Measurements from ENCODE around the gene PEX11B. TPM values are rescaled to one million over a fixed set of nuclear protein-coding genes. Genes with fewer than 3 reads are reported as not detected.

Gene PEX11B
- total and polyA plus RNA-seq, 8 donors: 10.7 to 21.9 (median 12.5) TPM

DNA sequence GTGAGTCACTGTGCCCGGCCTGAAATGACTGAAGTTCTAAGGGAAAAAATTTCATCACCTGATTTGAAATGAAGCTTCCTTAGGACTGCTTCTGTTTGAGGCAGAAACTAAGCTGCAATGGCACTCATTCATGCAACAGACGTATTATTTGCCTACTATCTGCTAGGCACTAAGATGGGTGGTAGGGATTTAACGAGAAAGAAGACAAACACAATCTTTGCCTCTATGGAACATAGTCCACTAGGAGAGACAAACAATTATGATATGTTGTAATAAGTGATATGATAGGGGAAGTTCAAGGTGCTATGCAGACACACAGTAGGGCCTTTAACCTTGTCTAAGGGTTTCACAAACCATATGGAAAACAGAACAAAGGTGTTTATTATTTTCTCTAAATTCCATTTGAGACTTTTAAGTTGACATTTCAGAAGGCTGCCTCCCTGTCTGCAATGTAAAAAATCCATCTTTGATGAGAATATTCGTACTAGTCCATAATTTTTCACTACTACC lies 28.0 kb upstream of the PEX11B start:
- H3K27ac ChIP-seq: no peak overlapping the region
- H3K36me3 ChIP-seq: no peaks in the 10 kb centered on the region
- TF ChIP-seq, protein P1, sequence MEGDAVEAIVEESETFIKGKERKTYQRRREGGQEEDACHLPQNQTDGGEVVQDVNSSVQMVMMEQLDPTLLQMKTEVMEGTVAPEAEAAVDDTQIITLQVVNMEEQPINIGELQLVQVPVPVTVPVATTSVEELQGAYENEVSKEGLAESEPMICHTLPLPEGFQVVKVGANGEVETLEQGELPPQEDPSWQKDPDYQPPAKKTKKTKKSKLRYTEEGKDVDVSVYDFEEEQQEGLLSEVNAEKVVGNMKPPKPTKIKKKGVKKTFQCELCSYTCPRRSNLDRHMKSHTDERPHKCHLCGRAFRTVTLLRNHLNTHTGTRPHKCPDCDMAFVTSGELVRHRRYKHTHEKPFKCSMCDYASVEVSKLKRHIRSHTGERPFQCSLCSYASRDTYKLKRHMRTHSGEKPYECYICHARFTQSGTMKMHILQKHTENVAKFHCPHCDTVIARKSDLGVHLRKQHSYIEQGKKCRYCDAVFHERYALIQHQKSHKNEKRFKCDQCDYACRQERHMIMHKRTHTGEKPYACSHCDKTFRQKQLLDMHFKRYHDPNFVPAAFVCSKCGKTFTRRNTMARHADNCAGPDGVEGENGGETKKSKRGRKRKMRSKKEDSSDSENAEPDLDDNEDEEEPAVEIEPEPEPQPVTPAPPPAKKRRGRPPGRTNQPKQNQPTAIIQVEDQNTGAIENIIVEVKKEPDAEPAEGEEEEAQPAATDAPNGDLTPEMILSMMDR (IDR thresholded peaks at IDR 0.05): no peak
- H3K9me3 ChIP-seq: no peaks in the 10 kb centered on the region
- H3K4me1 ChIP-seq: no peaks in the 10 kb centered on the region
- intact Hi-C loops (cut with DNase I): no loop called here
- no peak overlapping the region for H3K4me3 ChIP-seq
- FAIRE-seq: no peak
- H3K27me3 ChIP-seq: no peaks in the 10 kb centered on the region
- no peak for DNase-seq
- no peak for ATAC-seq
- WGBS, 2 donors: 85 to 87% methylated on average over 4 of the region's 4 CpGs

DNA sequence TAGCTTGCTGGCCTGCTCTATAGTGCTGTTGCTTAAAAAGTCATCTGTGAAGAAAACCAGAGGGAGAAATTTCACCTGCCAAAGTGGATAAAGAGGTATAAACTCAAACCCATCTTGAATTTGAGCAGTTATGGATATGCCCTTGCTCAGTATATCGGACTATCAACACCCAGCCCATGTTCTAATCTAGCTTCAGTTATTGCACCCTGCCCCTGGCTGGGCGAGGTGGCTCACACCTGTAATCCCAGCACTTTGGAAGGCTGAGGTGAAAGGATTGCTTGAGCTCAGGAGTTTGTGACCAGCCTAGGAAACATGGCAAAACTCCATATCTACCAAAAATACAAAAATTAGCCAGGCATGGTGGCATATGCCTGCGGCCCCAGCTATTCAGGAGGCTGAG lies 26.0 kb upstream of the PEX11B start:
- DNase-seq (no peak), ATAC-seq (no peak), FAIRE-seq (no peak)
- no peaks in the 10 kb centered on the region for H3K36me3 ChIP-seq
- intact Hi-C loops (cut with DNase I): no loop called here
- H3K27me3 ChIP-seq: no peaks in the 10 kb centered on the region
- no peaks in the 10 kb centered on the region for H3K9me3 ChIP-seq
- H3K27ac ChIP-seq: no peak overlapping the region
- WGBS, 2 donors: 81 to 95% methylated on average over 3 of the region's 3 CpGs
- no peak overlapping the region for H3K4me3 ChIP-seq
- no peaks in the 10 kb centered on the region for H3K4me1 ChIP-seq
- TF ChIP-seq, protein P1 (IDR thresholded peaks at IDR 0.05): no peak

- no peak overlapping the region for H3K4me3 ChIP-seq
- FAIRE-seq: no peak
Observed at GRCh38 chr1:145942871-145943270, 24.4 kb upstream of the PEX11B start.

GRCh38 chr1:145942405-145942804 lies 23.9 kb upstream of the PEX11B start:
- DNase-seq (peak in 1 of 6 donors; percentile 12), FAIRE-seq (no peak), ATAC-seq (no peak)
- TF ChIP-seq, protein P1 (IDR thresholded peaks at IDR 0.05): no peak
- no peak overlapping the region for H3K4me3 ChIP-seq
- no peaks in the 10 kb centered on the region for H3K9me3 ChIP-seq
- H3K27me3 ChIP-seq: no peaks in the 10 kb centered on the region
- no peak overlapping the region for H3K27ac ChIP-seq
- H3K4me1 ChIP-seq: no peaks in the 10 kb centered on the region
- H3K36me3 ChIP-seq: no peaks in the 10 kb centered on the region
- intact Hi-C loops (cut with DNase I): no loop called here
- 84 to 85% methylated on average over 4 of the region's 4 CpGs for WGBS, 2 donors

More at GRCh38 chr1:145942871-145943270, 24.4 kb upstream of the PEX11B start:
- WGBS, 2 donors: 84 to 85% methylated on average over 6 of the region's 6 CpGs
- Histone ChIP-seq H3K36me3 (no peaks in the 10 kb centered on the region), H3K9me3 (no peaks in the 10 kb centered on the region), H3K4me1 (no peaks in the 10 kb centered on the region), H3K27ac (no peak overlapping the region), H3K27me3 (no peaks in the 10 kb centered on the region)
- TF ChIP-seq, protein P1 (IDR thresholded peaks at IDR 0.05): no peak
- no peak for DNase-seq
- ATAC-seq: no peak
- intact Hi-C loops (cut with DNase I): no loop called here

DNA sequence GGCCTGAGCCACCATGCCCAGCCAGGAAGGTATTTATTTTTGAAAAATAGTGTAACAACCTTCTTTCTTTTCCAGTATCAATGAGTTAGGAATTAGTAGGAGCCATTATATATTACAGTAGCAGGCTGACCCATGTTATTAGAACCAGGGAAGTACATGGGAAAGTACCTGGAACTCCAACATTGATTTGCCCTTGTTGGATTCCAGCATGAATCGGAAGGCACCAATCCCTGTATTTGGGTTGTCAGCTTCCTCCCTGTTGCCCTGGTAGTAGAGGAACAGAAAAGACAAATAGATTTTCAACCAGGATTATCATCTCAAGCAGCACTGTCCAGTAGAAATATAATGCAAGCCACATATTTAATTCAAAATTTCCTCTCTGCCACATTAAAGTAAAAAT lies 18.9 kb upstream of the PEX11B start:
- WGBS, 2 donors: 52 to 79% methylated on average over 1 of the region's 1 CpG
- H3K4me1 ChIP-seq: no peaks in the 10 kb centered on the region
- H3K36me3 ChIP-seq: no peaks in the 10 kb centered on the region
- TF ChIP-seq, protein P1 (IDR thresholded peaks at IDR 0.05): no peak
- intact Hi-C loops (cut with DNase I): no loop called here
- H3K9me3 ChIP-seq: no peaks in the 10 kb centered on the region
- H3K27me3 ChIP-seq: no peaks in the 10 kb centered on the region
- no peak overlapping the region for H3K4me3 ChIP-seq
- DNase-seq (no peak), ATAC-seq (peak in 1 of 4 donors; percentile 48), FAIRE-seq (no peak)
- no peak overlapping the region for H3K27ac ChIP-seq
